ENCODE results near the gene PARS2.
A peak's percentile ranks its signal among the peaks of the same experiment; 100 is the strongest.
"Not testable (repeated sequence)": the region's sequence is repeated elsewhere in the genome, so short reads cannot be mapped to it uniquely, and the experiment has no call there.

The PARS2 gene

DNA sequence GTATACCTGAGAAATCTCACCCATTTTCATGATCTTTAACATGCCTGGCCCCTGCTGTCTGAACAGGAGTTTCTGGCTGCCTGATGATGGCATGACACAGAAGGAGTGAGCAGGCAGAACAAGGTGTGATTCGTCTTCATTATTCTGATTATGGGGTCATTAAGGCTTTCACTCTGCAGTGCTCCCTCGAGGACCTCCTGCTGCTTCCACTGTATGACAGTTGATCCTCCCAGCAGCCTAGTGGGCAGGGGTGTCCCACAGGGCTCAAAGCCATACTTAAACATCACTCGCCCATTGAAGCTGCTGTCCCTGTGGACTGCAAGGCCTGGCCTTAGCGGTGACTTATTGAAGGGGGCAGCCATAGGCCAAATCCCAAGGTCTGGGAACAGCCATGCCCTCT is 12.7 kb upstream of the PARS2 start:
- Histone ChIP-seq H3K36me3 (replicated peaks in 1 of 2; ENCODE audit: control insufficient read depth in 2 of 2, insufficient read depth in 2 of 2, low read length in 2 of 2) (no peaks in the 10 kb centered on the region), H3K27ac (replicated peaks; ENCODE audit: low read length) (no peak overlapping the region), H3K9ac (ENCODE audit: low read depth, low read length, poor library complexity) (no peak overlapping the region), H3K4me2 (ENCODE audit: insufficient read depth, low read length, poor library complexity, severe bottlenecking) (no peak overlapping the region), H2BK120ac (ENCODE audit: low read depth, low read length) (no peak overlapping the region), H4K8ac (ENCODE audit: low read depth, low read length) (no peak overlapping the region), H2AFZ (ENCODE audit: low read length) (no peak overlapping the region), H3K4me1 (ENCODE audit: control insufficient read depth in 2 of 2, insufficient read depth in 1 of 2, low read depth in 1 of 2, low read length in 2 of 2) (peaks cover 0 to 4% of the 10 kb centered on the region in 2 donors), H3K79me1 (ENCODE audit: low read depth, low read length) (no peaks in the 10 kb centered on the region), H2BK5ac (ENCODE audit: low read length) (no peak overlapping the region), H2BK12ac (ENCODE audit: low read length) (no peak overlapping the region), H3K4ac (ENCODE audit: low read length) (no peak overlapping the region), H2AK5ac (ENCODE audit: low read depth, low read length) (no peak overlapping the region), H3K4me3 (ENCODE audit: low read length in 2 of 2) (no peak overlapping the region), H3K14ac (ENCODE audit: low read length) (no peak overlapping the region), H3K18ac (ENCODE audit: low read length) (no peak overlapping the region), H4K91ac (ENCODE audit: low read depth, low read length, poor library complexity) (no peak overlapping the region), H3K27me3 (ENCODE audit: control insufficient read depth in 3 of 3, insufficient read depth in 3 of 3, low read depth in 1 of 3, low read length in 3 of 3) (peaks cover 0 to 42% (median 18%) of the 10 kb centered on the region in 3 experiments), H3K9me3 (replicated peaks in 1 of 2; ENCODE audit: control insufficient read depth in 2 of 2, insufficient read depth in 1 of 2, low read depth in 1 of 2, low read length in 2 of 2) (peaks cover 0 to 2% of the 10 kb centered on the region in 2 donors), H2BK15ac (ENCODE audit: low read length) (no peak overlapping the region), H3K23ac (ENCODE audit: low read depth, low read length, poor library complexity) (no peak overlapping the region)
- WGBS, 2 donors (ENCODE audit: extremely low coverage in 2 of 2, insufficient read length in 2 of 2, insufficient replicate concordance in 1 of 2): no CpG with 5 or more reads among the region's 4 CpGs
- no peak for DNase-seq (ENCODE audit: low spot score)

DNA sequence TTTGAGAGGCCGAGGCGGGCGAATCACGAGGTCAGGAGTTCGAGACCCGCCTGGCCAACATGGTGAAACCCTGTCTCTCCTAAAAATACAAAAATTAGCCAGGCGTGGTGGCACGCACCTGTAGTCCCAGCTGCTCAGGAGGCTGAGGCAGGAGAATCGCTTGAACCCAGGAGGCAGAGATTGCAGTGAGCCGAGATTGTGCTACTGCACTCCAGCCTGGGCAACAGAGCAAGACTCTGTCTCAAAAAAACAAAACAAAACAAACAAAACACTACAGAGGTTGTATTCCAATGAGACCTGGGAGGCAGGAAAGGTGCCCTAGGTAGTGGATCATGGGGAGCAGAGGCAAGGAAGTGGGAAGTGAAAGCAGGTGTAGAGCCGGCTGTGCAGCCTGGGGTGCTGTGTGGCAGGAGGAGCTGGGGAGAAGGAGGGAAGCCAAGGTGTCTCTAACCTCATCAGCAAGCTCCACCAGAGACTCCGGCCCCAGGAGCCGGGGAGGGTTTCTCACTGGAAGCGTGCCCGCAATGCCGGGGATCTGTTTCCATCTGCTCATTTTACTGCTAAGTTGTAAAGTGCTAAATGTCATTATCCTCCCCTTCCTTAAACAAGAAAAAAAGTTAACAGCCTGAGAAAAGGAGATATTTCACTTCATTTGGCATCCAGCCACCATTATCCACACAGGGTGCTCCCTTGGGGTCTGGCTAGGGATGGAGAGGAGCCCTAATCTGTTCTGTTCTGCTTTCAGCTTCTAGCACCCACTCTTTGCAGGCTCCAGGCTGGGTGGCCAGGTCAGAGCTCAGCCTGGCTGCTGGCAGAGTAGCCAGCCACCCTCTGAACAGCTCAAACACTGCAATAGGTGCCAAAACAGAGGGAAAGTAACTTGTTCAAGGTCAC is 11.8 kb upstream of the PARS2 start:
- H2BK15ac ChIP-seq (ENCODE audit: low read length); H3K14ac ChIP-seq (ENCODE audit: low read length); DNase-seq (ENCODE audit: low spot score); H3K23ac ChIP-seq (ENCODE audit: low read depth, low read length, poor library complexity); H2AK5ac ChIP-seq (ENCODE audit: low read depth, low read length); H3K4me3 ChIP-seq (ENCODE audit: low read length in 2 of 2); H2BK120ac ChIP-seq (ENCODE audit: low read depth, low read length); H3K4ac ChIP-seq (ENCODE audit: low read length); H3K9me3 ChIP-seq (replicated peaks in 1 of 2; ENCODE audit: control insufficient read depth in 2 of 2, insufficient read depth in 1 of 2, low read depth in 1 of 2, low read length in 2 of 2); H4K8ac ChIP-seq (ENCODE audit: low read depth, low read length); H2BK5ac ChIP-seq (ENCODE audit: low read length); H4K91ac ChIP-seq (ENCODE audit: low read depth, low read length, poor library complexity); H2BK12ac ChIP-seq (ENCODE audit: low read length); H3K79me1 ChIP-seq (ENCODE audit: low read depth, low read length); H3K36me3 ChIP-seq (replicated peaks in 1 of 2; ENCODE audit: control insufficient read depth in 2 of 2, insufficient read depth in 2 of 2, low read length in 2 of 2); H2AFZ ChIP-seq (ENCODE audit: low read length); H3K4me1 ChIP-seq (ENCODE audit: control insufficient read depth in 2 of 2, insufficient read depth in 1 of 2, low read depth in 1 of 2, low read length in 2 of 2); H3K27ac ChIP-seq (replicated peaks; ENCODE audit: low read length); H3K4me2 ChIP-seq (ENCODE audit: insufficient read depth, low read length, poor library complexity, severe bottlenecking): not testable (repeated sequence)
- Histone ChIP-seq H3K27me3 (ENCODE audit: control insufficient read depth in 3 of 3, insufficient read depth in 3 of 3, low read depth in 1 of 3, low read length in 3 of 3) (peaks cover 0 to 32% (median 8%) of the 10 kb centered on the region in 3 experiments), H3K18ac (ENCODE audit: low read length) (peak overlapping the region; percentile 46), H3K9ac (ENCODE audit: low read depth, low read length, poor library complexity) (peak overlapping the region; percentile 3)
- WGBS, 2 donors (ENCODE audit: extremely low coverage in 2 of 2, insufficient read length in 2 of 2, insufficient replicate concordance in 1 of 2): no CpG with 5 or more reads among the region's 16 CpGs

DNA sequence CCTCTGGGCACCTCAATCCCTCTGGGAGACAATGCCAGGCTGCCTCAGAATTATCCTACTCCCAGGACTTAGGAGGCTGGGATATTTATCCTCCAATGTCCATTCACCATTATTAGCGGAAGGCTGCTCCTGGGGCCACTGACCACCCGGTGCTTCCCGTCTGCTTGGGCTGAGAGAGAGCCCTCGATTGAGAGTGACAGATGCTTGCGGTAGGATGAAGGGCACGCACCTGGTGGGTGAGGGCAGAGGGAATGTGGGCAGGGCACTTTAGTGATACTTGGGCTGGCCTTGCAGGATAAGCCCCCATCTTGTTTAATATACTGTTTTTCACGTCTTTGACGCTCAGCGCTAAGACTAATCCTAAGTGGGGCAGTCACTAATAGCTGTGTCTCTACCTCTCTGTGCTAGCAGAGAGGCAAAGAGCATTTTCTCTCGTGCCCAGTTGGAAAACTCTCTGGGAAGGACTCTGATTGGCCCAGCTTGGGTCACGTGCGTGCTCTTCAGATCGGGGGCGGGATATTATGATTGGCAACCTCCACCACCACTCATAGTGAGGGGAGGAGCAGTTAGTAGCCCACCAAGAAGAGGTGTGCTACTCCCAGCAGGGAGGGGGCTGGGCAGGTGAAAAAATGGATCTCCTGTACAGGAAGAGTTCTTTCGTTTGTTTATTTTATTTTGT is 10.6 kb upstream of the PARS2 start:
- peaks cover 0 to 2% of the 10 kb centered on the region in 2 donors for H3K9me3 ChIP-seq (replicated peaks in 1 of 2; ENCODE audit: control insufficient read depth in 2 of 2, insufficient read depth in 1 of 2, low read depth in 1 of 2, low read length in 2 of 2)
- no CpG with 5 or more reads among the region's 15 CpGs for WGBS, 2 donors (ENCODE audit: extremely low coverage in 2 of 2, insufficient read length in 2 of 2, insufficient replicate concordance in 1 of 2)
- no peak overlapping the region for H2BK12ac ChIP-seq (ENCODE audit: low read length)
- H3K4me2 ChIP-seq (ENCODE audit: insufficient read depth, low read length, poor library complexity, severe bottlenecking): no peak overlapping the region
- DNase-seq (ENCODE audit: low spot score): peak; percentile 31
- H2AK5ac ChIP-seq (ENCODE audit: low read depth, low read length): no peak overlapping the region
- H3K27me3 ChIP-seq (ENCODE audit: control insufficient read depth in 3 of 3, insufficient read depth in 3 of 3, low read depth in 1 of 3, low read length in 3 of 3): peaks cover 0 to 22% (median 2%) of the 10 kb centered on the region in 3 experiments
- no peak overlapping the region for H2BK15ac ChIP-seq (ENCODE audit: low read length)
- no peak overlapping the region for H2BK5ac ChIP-seq (ENCODE audit: low read length)
- no peak overlapping the region for H2BK120ac ChIP-seq (ENCODE audit: low read depth, low read length)
- no peak overlapping the region for H3K9ac ChIP-seq (ENCODE audit: low read depth, low read length, poor library complexity)
- no peak overlapping the region for H3K14ac ChIP-seq (ENCODE audit: low read length)
- H2AFZ ChIP-seq (ENCODE audit: low read length): peak overlapping the region; percentile 81
- no peak overlapping the region for H3K18ac ChIP-seq (ENCODE audit: low read length)
- no peak overlapping the region for H3K4me3 ChIP-seq (ENCODE audit: low read length in 2 of 2)
- no peaks in the 10 kb centered on the region for H3K79me1 ChIP-seq (ENCODE audit: low read depth, low read length)
- no peak overlapping the region for H4K91ac ChIP-seq (ENCODE audit: low read depth, low read length, poor library complexity)
- H3K4me1 ChIP-seq (ENCODE audit: control insufficient read depth in 2 of 2, insufficient read depth in 1 of 2, low read depth in 1 of 2, low read length in 2 of 2): peaks cover 0 to 4% of the 10 kb centered on the region in 2 donors
- no peaks in the 10 kb centered on the region for H3K36me3 ChIP-seq (replicated peaks in 1 of 2; ENCODE audit: control insufficient read depth in 2 of 2, insufficient read depth in 2 of 2, low read length in 2 of 2)
- no peak overlapping the region for H3K27ac ChIP-seq (replicated peaks; ENCODE audit: low read length)
- no peak overlapping the region for H3K4ac ChIP-seq (ENCODE audit: low read length)
- H3K23ac ChIP-seq (ENCODE audit: low read depth, low read length, poor library complexity): no peak overlapping the region
- H4K8ac ChIP-seq (ENCODE audit: low read depth, low read length): no peak overlapping the region

DNA sequence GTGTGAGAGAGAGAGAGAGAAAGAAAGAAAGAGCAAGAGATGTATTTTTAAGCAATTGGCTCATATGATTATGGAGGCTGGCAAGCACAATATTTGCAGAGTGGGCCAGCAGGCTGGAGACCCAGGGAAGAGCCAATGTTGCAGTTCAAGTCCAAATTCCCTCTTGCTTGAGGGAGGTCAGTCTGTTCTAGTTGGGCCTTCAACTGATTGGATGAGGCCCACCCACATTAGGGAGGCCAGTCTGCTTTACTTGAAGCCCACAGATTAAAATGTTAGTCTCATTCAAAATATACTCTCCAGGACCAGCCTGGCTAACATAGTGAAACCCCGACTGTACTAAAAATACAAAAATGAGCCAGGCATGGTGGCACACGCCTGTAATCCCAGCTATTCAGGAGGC is 8.6 kb upstream of the PARS2 start:
- no peak overlapping the region for H3K4me2 ChIP-seq (ENCODE audit: insufficient read depth, low read length, poor library complexity, severe bottlenecking)
- H2BK15ac ChIP-seq (ENCODE audit: low read length): no peak overlapping the region
- no peak overlapping the region for H2BK5ac ChIP-seq (ENCODE audit: low read length)
- peaks cover 0 to 3% (median 0%) of the 10 kb centered on the region in 3 experiments for H3K27me3 ChIP-seq (ENCODE audit: control insufficient read depth in 3 of 3, insufficient read depth in 3 of 3, low read depth in 1 of 3, low read length in 3 of 3)
- H3K9me3 ChIP-seq (replicated peaks in 1 of 2; ENCODE audit: control insufficient read depth in 2 of 2, insufficient read depth in 1 of 2, low read depth in 1 of 2, low read length in 2 of 2): peaks cover 0 to 2% of the 10 kb centered on the region in 2 donors
- no peak overlapping the region for H3K23ac ChIP-seq (ENCODE audit: low read depth, low read length, poor library complexity)
- no peak overlapping the region for H2AK5ac ChIP-seq (ENCODE audit: low read depth, low read length)
- H3K36me3 ChIP-seq (replicated peaks in 1 of 2; ENCODE audit: control insufficient read depth in 2 of 2, insufficient read depth in 2 of 2, low read length in 2 of 2): no peaks in the 10 kb centered on the region
- no peak overlapping the region for H3K18ac ChIP-seq (ENCODE audit: low read length)
- no peak overlapping the region for H3K27ac ChIP-seq (replicated peaks; ENCODE audit: low read length)
- DNase-seq (ENCODE audit: low spot score): no peak
- no peak overlapping the region for H3K14ac ChIP-seq (ENCODE audit: low read length)
- H3K4me3 ChIP-seq (ENCODE audit: low read length in 2 of 2): no peak overlapping the region
- H3K9ac ChIP-seq (ENCODE audit: low read depth, low read length, poor library complexity): no peak overlapping the region
- H4K91ac ChIP-seq (ENCODE audit: low read depth, low read length, poor library complexity): no peak overlapping the region
- no peak overlapping the region for H4K8ac ChIP-seq (ENCODE audit: low read depth, low read length)
- H3K4me1 ChIP-seq (ENCODE audit: control insufficient read depth in 2 of 2, insufficient read depth in 1 of 2, low read depth in 1 of 2, low read length in 2 of 2): peaks cover 0 to 4% of the 10 kb centered on the region in 2 donors
- no peaks in the 10 kb centered on the region for H3K79me1 ChIP-seq (ENCODE audit: low read depth, low read length)
- no peak overlapping the region for H3K4ac ChIP-seq (ENCODE audit: low read length)
- H2BK120ac ChIP-seq (ENCODE audit: low read depth, low read length): no peak overlapping the region
- no peak overlapping the region for H2BK12ac ChIP-seq (ENCODE audit: low read length)
- WGBS, 2 donors (ENCODE audit: extremely low coverage in 2 of 2, insufficient read length in 2 of 2, insufficient replicate concordance in 1 of 2): no CpG with 5 or more reads among the region's 2 CpGs
- no peak overlapping the region for H2AFZ ChIP-seq (ENCODE audit: low read length)
